GM18520 (cell line): ENCODE results near the gene ARID5A.

Source experiments
- ATAC-seq: cut with Tn5 transposase; IDR thresholded peaks from one replicate; pipeline ENCODE4 v1.9.1; 2021; ENCODE audit not compliant: unreplicated experiment

ARID5A gene

DNA sequence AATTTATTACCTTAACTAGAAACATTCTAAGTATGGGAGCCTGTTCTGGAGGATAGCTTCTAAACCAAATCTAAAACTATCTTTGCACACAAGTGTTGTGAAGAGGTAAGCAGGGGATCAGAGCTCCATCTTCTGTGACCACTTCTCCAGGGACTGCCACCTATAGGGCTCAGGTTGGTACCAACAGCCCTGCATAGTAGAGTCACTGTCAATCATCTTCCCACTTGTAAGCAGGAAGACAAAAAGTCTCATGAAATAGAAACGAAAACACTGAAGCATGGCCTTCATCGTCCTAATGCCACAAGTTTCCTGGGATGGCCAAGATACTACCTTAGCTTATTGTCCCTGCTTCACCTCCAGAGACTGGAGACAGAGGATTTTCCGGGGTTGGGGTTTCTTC is 57.7 kb downstream of the ARID5A start:
- ATAC-seq: no peak

DNA sequence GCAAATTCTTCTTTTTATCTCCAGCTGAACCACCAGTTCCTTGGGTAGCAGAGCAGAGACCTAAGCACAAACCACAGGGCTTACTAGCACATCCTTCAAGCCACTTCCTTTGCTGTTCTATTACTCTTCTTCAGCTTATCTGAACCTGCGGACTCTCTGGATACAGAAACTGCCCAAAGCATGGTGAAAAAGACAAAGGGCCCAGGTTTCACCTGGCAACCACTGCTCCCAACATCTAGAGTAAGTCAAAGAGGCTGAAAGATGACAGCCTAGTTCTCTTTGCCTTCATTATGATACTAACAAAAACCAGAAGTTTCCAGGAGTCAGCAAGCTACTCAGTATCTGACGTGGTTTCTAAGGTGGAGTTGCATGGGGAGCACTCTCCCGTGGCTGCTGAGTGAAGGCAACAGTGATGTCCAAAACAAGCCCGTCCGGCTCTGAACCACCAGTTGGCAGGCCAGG is 58.2 kb downstream of the ARID5A start:
- ATAC-seq: no peak

DNA sequence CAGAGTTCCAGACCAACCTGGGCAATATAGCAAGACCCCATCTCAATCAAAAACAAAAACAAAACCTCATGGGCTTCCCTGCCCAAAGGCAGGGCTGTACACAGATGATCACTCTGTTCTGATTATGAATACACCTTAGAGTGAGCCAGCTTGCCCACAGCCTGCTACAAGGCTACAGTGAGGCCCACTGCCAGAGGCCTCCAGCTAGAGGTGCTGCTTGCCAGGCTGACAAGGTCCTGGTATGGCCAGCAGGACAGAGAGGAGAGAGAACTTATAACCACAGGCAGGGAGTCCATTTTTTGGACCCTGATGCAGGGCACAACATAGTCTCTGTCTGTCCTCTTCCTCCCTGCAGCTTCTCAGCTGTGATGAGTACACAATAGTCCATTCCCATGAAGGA is 60.0 kb downstream of the ARID5A start:
- ATAC-seq: no peak

DNA sequence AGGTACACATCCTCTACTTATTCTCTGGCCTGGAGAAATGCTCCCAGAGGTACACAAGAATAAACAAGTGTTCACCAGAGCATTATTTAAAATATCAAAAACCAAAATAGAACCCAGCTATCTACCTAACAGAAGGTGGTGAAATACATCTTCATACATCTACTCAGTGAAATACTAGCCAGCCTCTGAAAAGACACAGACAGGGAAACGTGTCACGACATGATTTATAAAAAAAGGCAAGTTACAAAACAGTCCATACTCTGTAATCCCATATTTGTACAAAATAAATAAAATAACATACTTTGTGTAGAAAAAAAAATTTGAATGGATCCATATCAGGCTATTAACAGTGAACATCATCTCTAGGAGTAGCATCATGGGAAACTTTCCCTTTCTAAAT is 63.4 kb downstream of the ARID5A start:
- ATAC-seq: no peak

DNA sequence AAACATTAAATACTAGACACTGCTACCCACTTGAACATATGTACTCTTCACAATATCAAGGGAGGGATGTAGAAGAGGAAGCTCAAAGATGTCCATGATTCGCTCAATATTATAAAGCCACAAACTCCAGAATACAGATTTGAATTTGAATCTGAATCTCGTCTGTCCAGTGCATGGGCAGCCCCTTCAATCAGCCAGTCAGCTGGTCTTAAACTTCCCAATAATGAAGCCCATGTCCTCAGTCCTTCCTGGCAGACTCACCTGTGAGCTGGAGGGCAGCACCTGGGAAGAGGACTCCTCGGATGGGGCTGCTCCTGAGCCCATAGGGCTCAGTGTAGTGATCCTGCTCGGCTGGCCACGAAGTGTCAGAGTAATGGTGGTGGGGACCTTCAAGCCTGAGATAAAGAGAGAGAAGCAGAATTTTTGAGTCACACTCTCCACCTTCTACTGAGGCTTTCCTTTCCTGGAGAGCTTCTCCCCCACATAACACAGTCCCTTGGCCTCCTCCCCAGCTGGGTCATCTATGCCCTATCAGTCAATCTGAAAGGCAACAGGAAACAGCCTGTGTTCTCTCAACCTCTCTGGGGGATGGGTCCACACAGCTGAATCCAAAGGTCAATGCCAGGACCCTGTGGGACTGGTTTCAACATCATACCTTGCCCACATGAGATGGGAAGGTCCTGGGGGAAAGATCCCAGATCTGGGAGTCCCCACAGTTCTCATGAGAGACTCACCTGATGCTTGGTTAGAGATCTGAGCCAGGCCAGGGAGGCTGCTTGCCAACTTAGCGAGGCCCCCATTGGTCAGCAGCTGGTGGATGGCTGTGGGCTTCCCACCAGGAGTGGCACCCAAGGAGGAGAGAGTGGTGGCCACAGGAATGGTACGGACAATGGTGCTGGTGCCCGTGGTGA is 65.1 kb downstream of the ARID5A start:
- no peak for ATAC-seq
